HCT116 (cell line): ENCODE results near the gene STARD3NL. TPM values are rescaled to one million over a fixed set of nuclear protein-coding genes. Genes with fewer than 3 reads are reported as not detected.

Source experiments
- ATAC-seq: fragments of 200-7000 bp; cut with Tn5 transposase; 2 replicates; pipeline ENCODE4 v1.9.1; 2020; ENCODE audit warnings: mild to moderate bottlenecking, moderate library complexity
- BruUV-seq: library from RNA; stranded (reverse); fragments of 400-500 nt; replicated peaks from 2 replicates; lab custom pipeline; 2021; lab: Mats Ljungman, UMichigan
- CTCF ChIA-PET: fragments of 300-600 bp; sonication (Branson Sonifier 250); formaldehyde crosslinking; loops from one replicate; lab custom pipeline; 2021; ENCODE audit warnings: antibody characterized with exemption; lab: Charles Lee
- POLR2A ChIA-PET: fragments of 300-600, 350-600 bp; sonication (Branson Sonifier 250); formaldehyde crosslinking; loops from one replicate; lab custom pipeline; 2021; ENCODE audit warnings: antibody characterized with exemption; lab: Charles Lee
- RAD21 ChIA-PET, 2 experiments: fragments of 300-600 bp; sonication (Branson Sonifier 250); formaldehyde crosslinking; loops; one replicate each; lab custom pipeline; 2023; ENCODE audit warnings: low total read pairs in 2 of 2; ENCODE audit not compliant: uncharacterized antibody in 2 of 2, unreplicated experiment in 2 of 2, low non-redundant PET in 1 of 2; lab: Charles Lee
- DNase-seq: peaks from one replicate; pipeline ENCODE4 v3.0.0-alpha.2; 2010; ENCODE audit warnings: low read depth, low spot score
- H2AFZ ChIP-seq: fragments of 200-600 bp; shearing (Covaris generic), sonication (generic); 2 replicates; pipeline ENCODE4 v1.6.1; 2017; ENCODE audit warnings: low read depth, mixed run types, mixed read lengths, antibody characterized with exemption, low read length; ENCODE audit not compliant: poor library complexity, severe bottlenecking
- H3K27ac ChIP-seq: 2 replicates; pipeline ENCODE4 v1.5.1; 2012; ENCODE audit warnings: low read depth, low read length
- H3K27me3 ChIP-seq: fragments of 200-600 bp; sonication (generic); 2 replicates; pipeline ENCODE4 v1.6.1; 2016; ENCODE audit warnings: mixed run types, low read length, mixed read lengths; ENCODE audit not compliant: insufficient read depth
- H3K36me3 ChIP-seq, 2 experiments: fragments of 200-500 bp in 1 of 2; fragments of 200-600 bp in 1 of 2; sonication (Bioruptor generic) in 1 of 2; sonication (generic) in 1 of 2; 2 replicates each; pipeline versions ENCODE4 v1.5.1 to v1.6.1; 2014 to 2016; ENCODE audit warnings: low read length in 2 of 2, inconsistent platforms in 1 of 2, mixed read lengths in 1 of 2, mixed run types in 1 of 2; ENCODE audit not compliant: insufficient read depth in 2 of 2, control insufficient read depth in 1 of 2
- H3K4me1 ChIP-seq, 2 experiments: fragments of 200-600 bp in 1 of 2; sonication (generic) in 1 of 2; 2 replicates each; pipeline versions ENCODE4 v1.5.1 to v1.6.1; 2012 to 2017; ENCODE audit warnings: low read length in 2 of 2, inconsistent platforms in 1 of 2, mild to moderate bottlenecking in 1 of 2, mixed read lengths in 1 of 2, mixed run types in 1 of 2, moderate library complexity in 1 of 2; ENCODE audit not compliant: insufficient read depth in 2 of 2, control insufficient read depth in 1 of 2
- H3K4me2 ChIP-seq: fragments of 200-600 bp; sonication (generic); 2 replicates; pipeline ENCODE4 v1.6.1; 2017; ENCODE audit warnings: mixed run types, low read length, mixed read lengths
- H3K4me3 ChIP-seq, 2 experiments: fragments of 200-600 bp in 1 of 2; sonication (generic) in 1 of 2; replicated peaks in 1 of 2; 2 replicates each; pipeline ENCODE4 v1.5.1; 2011 to 2016; ENCODE audit warnings: low read length in 2 of 2, control low read depth in 1 of 2, low read depth in 1 of 2, mild to moderate bottlenecking in 1 of 2, mixed read lengths in 1 of 2, mixed run types in 1 of 2
- H3K79me2 ChIP-seq: fragments of 200-600 bp; sonication (generic); 2 replicates; pipeline ENCODE4 v1.6.1; 2017; ENCODE audit warnings: mild to moderate bottlenecking, mixed run types, low read length, moderate library complexity, mixed read lengths; ENCODE audit not compliant: insufficient read depth
- H3K9ac ChIP-seq: fragments of 200-600 bp; sonication (generic); 2 replicates; pipeline ENCODE4 v1.6.1; 2016; ENCODE audit warnings: low read length, mixed read lengths
- H3K9me2 ChIP-seq: fragments of 200-600 bp; sonication (generic), shearing (Covaris generic); 2 replicates; pipeline ENCODE4 v1.6.1; 2017; ENCODE audit warnings: mixed run types, mild to moderate bottlenecking, moderate library complexity; ENCODE audit not compliant: insufficient read depth
- H3K9me3 ChIP-seq, 2 experiments: fragments of 200-500 bp in 1 of 2; fragments of 200-600 bp in 1 of 2; sonication (Bioruptor generic) in 1 of 2; sonication (generic) in 1 of 2; 2 replicates each; pipeline ENCODE4 v1.6.1; 2014 to 2017; ENCODE audit warnings: low read length in 2 of 2, mixed read lengths in 2 of 2, inconsistent platforms in 1 of 2, low read depth in 1 of 2, mild to moderate bottlenecking in 1 of 2, mixed run types in 1 of 2, moderate library complexity in 1 of 2; ENCODE audit not compliant: control insufficient read depth in 1 of 2, insufficient read depth in 1 of 2
- H4K20me1 ChIP-seq: fragments of 200-600 bp; sonication (generic), shearing (Covaris generic); 2 replicates; pipeline ENCODE4 v1.6.1; 2017; ENCODE audit warnings: mixed run types, mild to moderate bottlenecking, moderate library complexity; ENCODE audit not compliant: insufficient read depth
- CEBPB ChIP-seq: IDR thresholded peaks from 2 replicates; pipeline ENCODE4 v1.6.1; 2012; ENCODE audit warnings: low read depth
- CTCF ChIP-seq, 3 experiments: fragments of 200-600 bp in 1 of 3; sonication (generic) in 1 of 3; IDR thresholded peaks in 2 of 3; conservative IDR thresholded peaks in 1 of 3; 2 replicates each; pipeline ENCODE4 v1.5.1; 2012 to 2017; ENCODE audit warnings: low read depth in 2 of 3, low read length in 2 of 3, antibody characterized with exemption in 1 of 3, borderline replicate concordance in 1 of 3, control low read depth in 1 of 3, mild to moderate bottlenecking in 1 of 3, mixed read lengths in 1 of 3, mixed run types in 1 of 3, moderate library complexity in 1 of 3; ENCODE audit not compliant: insufficient read depth in 1 of 3
- EZH2phosphoT487 ChIP-seq: fragments of 200-600 bp; IDR thresholded peaks from 2 replicates; pipeline ENCODE4 v1.6.1; 2018; ENCODE audit warnings: antibody characterized with exemption, borderline replicate concordance
- JUND ChIP-seq: IDR thresholded peaks from 2 replicates; pipeline ENCODE4 v1.6.1; 2012
- MAX ChIP-seq: IDR thresholded peaks from 2 replicates; pipeline ENCODE4 v1.6.1; 2012
- REST ChIP-seq: IDR thresholded peaks from 2 replicates; pipeline ENCODE4 v1.6.1; 2012; ENCODE audit warnings: low read depth
- SP1 ChIP-seq: IDR thresholded peaks from 2 replicates; pipeline ENCODE4 v1.6.1; 2012; ENCODE audit warnings: low read depth
- ZFX ChIP-seq: fragments of 450-650 bp; IDR thresholded peaks from 2 replicates; pipeline ENCODE4 v1.6.1; 2017
- intact Hi-C: fragments of 100-400 bp; cut with micrococcal nuclease; formaldehyde crosslinking; loops from 2 replicates; pipeline ENCODE4 v1.10.0; 2022
- total RNA-seq: library from RNA; stranded (reverse); gene quantifications from one replicate; pipeline ENCODE4 v1.2.1, GENCODE V29; 2021; ENCODE audit not compliant: unreplicated experiment

The STARD3NL gene
- total RNA-seq, 1 experiment from 2014 or later: 32.0 TPM

DNA sequence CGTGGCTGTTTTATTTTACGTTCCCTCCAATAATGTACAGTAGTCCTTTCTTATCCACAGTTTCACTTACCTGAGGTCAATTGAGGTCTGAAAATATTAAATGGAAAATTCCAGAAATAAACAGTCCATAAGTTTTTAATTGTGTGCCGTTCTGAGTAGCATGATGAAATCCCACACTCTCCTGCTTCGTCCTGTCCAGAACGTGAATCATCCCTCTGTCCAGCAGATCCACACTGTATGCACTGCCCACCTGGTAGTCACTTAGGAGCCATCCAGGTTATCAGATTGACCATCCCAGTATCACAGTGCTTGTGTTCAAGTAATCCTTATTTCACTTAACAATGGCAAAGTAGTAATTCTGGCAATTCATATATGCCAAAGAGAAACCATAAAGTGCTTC is 46.3 kb downstream of the STARD3NL start:
- ChIA-PET CTCF (interaction anchor here (1.5 kb wide), 1 partner anchor 9 kb away, joined by 3 read pairs; no protein-coding TSS in a partner anchor), POLR2A (no interaction called here), RAD21 (no interaction called here)
- Histone ChIP-seq H3K9me2 (no peaks in the 10 kb centered on the region), H2AFZ (no peak overlapping the region), H3K4me2 (no peak overlapping the region), H3K27me3 (no peaks in the 10 kb centered on the region), H3K27ac (no peak overlapping the region), H3K4me3 (no peak overlapping the region), H3K9ac (no peak overlapping the region), H3K79me2 (no peaks in the 10 kb centered on the region), H3K36me3 (peaks cover 4 to 17% of the 10 kb centered on the region in 2 experiments; a peak in 2 of 4 replicates), H4K20me1 (no peaks in the 10 kb centered on the region), H3K4me1 (no peaks in the 10 kb centered on the region), H3K9me3 (no peaks in the 10 kb centered on the region)
- TF ChIP-seq CEBPB (no peak), JUND (no peak), MAX (no peak), SP1 (no peak), ZFX (no peak), CTCF (IDR thresholded peaks at IDR 0.05 in 2 of 3, conservative IDR thresholded peaks at IDR 0.05 in 1 of 3; ENCODE audit: borderline replicate concordance in 1 of 3, insufficient read depth in 1 of 3, low read depth in 2 of 3, low read length in 2 of 3) (no peak), REST (no peak), EZH2phosphoT487 (no peak)
- BruUV-seq: no TSS peak
- ATAC-seq (no peak), DNase-seq (no peak)
- intact Hi-C loops: loop anchor here (5.0 kb wide), 2 partner anchors 93 to 307 kb away; partner anchors contain the start of gene SFRP4
